ENCODE measurements around the gene LYPD1. TPM values are rescaled to one million over a fixed set of nuclear protein-coding genes. Genes with fewer than 3 reads are reported as not detected.

Gene LYPD1
- total and polyA plus RNA-seq, 4 donors = 0.17 to 0.65 (median 0.46) TPM

GRCh38 chr2:132692816-132693215, 22.8 kb upstream of the LYPD1 start:
- H3K4me3 ChIP-seq (ENCODE audit: low read depth in 1 of 3, low read length in 3 of 3) = no peak overlapping the region
- WGBS = 93% methylated on average over 1 of the region's 1 CpG
- no peaks in the 10 kb centered on the region for H3K36me3 ChIP-seq (ENCODE audit: control insufficient read depth in 4 of 4, insufficient read depth in 3 of 4, low read depth in 1 of 4, low read length in 3 of 4)
- no peak overlapping the region for H3K9ac ChIP-seq (ENCODE audit: low read depth in 1 of 2, low read length in 2 of 2)
- H3K27ac ChIP-seq (ENCODE audit: low read depth in 1 of 2, low read length in 2 of 2) = no peak overlapping the region
- DNase-seq (ENCODE audit: low spot score) = no peak
- TF ChIP-seq RAD21 (IDR thresholded peaks at IDR 0.05) (no peak), FOXA1 (IDR thresholded peaks at IDR 0.05) (no peak), ZBTB33 (IDR thresholded peaks at IDR 0.05) (no peak), GABPA (IDR thresholded peaks at IDR 0.05 in 1 of 2, conservative IDR thresholded peaks at IDR 0.05 in 1 of 2) (no peak), HNF4G (IDR thresholded peaks at IDR 0.05) (no peak), RXRA (IDR thresholded peaks at IDR 0.05) (no peak), NR2F2 (IDR thresholded peaks at IDR 0.05) (no peak), FOXA2 (IDR thresholded peaks at IDR 0.05) (no peak), YY1 (IDR thresholded peaks at IDR 0.05) (no peak), MAX (IDR thresholded peaks at IDR 0.05) (no peak), REST (IDR thresholded peaks at IDR 0.05) (no peak), JUND (IDR thresholded peaks at IDR 0.05) (no peak), HNF4A (conservative IDR thresholded peaks at IDR 0.05) (no peak), EGR1 (IDR thresholded peaks at IDR 0.05; ENCODE audit: low read depth in 2 of 2) (no peak)
- TF ChIP-seq, protein P1, sequence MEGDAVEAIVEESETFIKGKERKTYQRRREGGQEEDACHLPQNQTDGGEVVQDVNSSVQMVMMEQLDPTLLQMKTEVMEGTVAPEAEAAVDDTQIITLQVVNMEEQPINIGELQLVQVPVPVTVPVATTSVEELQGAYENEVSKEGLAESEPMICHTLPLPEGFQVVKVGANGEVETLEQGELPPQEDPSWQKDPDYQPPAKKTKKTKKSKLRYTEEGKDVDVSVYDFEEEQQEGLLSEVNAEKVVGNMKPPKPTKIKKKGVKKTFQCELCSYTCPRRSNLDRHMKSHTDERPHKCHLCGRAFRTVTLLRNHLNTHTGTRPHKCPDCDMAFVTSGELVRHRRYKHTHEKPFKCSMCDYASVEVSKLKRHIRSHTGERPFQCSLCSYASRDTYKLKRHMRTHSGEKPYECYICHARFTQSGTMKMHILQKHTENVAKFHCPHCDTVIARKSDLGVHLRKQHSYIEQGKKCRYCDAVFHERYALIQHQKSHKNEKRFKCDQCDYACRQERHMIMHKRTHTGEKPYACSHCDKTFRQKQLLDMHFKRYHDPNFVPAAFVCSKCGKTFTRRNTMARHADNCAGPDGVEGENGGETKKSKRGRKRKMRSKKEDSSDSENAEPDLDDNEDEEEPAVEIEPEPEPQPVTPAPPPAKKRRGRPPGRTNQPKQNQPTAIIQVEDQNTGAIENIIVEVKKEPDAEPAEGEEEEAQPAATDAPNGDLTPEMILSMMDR (IDR thresholded peaks at IDR 0.05; ENCODE audit: low read depth, low read length, missing input control) = no peak
- TF ChIP-seq, protein P2, sequence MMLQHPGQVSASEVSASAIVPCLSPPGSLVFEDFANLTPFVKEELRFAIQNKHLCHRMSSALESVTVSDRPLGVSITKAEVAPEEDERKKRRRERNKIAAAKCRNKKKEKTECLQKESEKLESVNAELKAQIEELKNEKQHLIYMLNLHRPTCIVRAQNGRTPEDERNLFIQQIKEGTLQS (IDR thresholded peaks at IDR 0.05) = no peak
- no peaks in the 10 kb centered on the region for H3K27me3 ChIP-seq (ENCODE audit: control insufficient read depth in 4 of 4, insufficient read depth in 4 of 4, low read length in 3 of 4)
- no peaks in the 10 kb centered on the region for H3K9me3 ChIP-seq (ENCODE audit: control insufficient read depth in 4 of 4, low read length in 3 of 4)
- no peaks in the 10 kb centered on the region for H3K4me1 ChIP-seq (ENCODE audit: control insufficient read depth in 4 of 4, insufficient read depth in 4 of 4, low read length in 3 of 4)

DNA sequence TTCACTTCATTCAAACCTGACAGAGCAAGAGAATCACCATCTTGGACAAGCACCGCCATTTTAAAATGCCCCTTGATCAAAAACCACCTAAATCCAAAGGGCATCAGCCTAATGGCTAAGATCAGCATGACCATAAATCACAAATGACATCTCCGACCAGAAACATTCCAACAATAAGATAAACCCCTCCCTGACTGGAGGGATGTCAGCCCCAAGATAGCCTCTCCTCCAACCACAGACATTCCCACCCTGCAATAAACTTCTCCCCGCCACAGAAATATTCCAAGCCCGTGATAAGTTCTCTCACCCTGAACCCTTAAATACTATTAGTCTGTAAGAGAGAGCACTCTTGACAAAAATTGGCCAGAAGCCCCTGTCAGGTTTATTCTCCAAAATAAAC, 21.6 kb upstream of the LYPD1 start:
- Histone ChIP-seq H3K27ac (ENCODE audit: low read depth in 1 of 2, low read length in 2 of 2) (no peak overlapping the region), H3K9me3 (ENCODE audit: control insufficient read depth in 4 of 4, low read length in 3 of 4) (no peaks in the 10 kb centered on the region), H3K27me3 (ENCODE audit: control insufficient read depth in 4 of 4, insufficient read depth in 4 of 4, low read length in 3 of 4) (no peaks in the 10 kb centered on the region), H3K4me3 (ENCODE audit: low read depth in 1 of 3, low read length in 3 of 3) (no peak overlapping the region), H3K4me1 (ENCODE audit: control insufficient read depth in 4 of 4, insufficient read depth in 4 of 4, low read length in 3 of 4) (no peaks in the 10 kb centered on the region), H3K36me3 (ENCODE audit: control insufficient read depth in 4 of 4, insufficient read depth in 3 of 4, low read depth in 1 of 4, low read length in 3 of 4) (no peaks in the 10 kb centered on the region), H3K9ac (ENCODE audit: low read depth in 1 of 2, low read length in 2 of 2) (no peak overlapping the region)
- 93% methylated on average over 4 of the region's 4 CpGs for WGBS
- DNase-seq (ENCODE audit: low spot score) = no peak
- no peak for TF ChIP-seq GABPA (IDR thresholded peaks at IDR 0.05 in 1 of 2, conservative IDR thresholded peaks at IDR 0.05 in 1 of 2)
- no peak for TF ChIP-seq FOXA1 (IDR thresholded peaks at IDR 0.05)
- TF ChIP-seq JUND (IDR thresholded peaks at IDR 0.05) = no peak
- no peak for TF ChIP-seq TAF1 (conservative IDR thresholded peaks at IDR 0.05)
- TF ChIP-seq, protein P2 (IDR thresholded peaks at IDR 0.05) = no peak
- no peak for TF ChIP-seq YY1 (IDR thresholded peaks at IDR 0.05)
- no peak for TF ChIP-seq REST (IDR thresholded peaks at IDR 0.05)
- TF ChIP-seq RXRA (IDR thresholded peaks at IDR 0.05) = no peak
- TF ChIP-seq, protein P1 (IDR thresholded peaks at IDR 0.05; ENCODE audit: low read depth, low read length, missing input control) = no peak
- TF ChIP-seq FOXA2 (IDR thresholded peaks at IDR 0.05) = no peak
- TF ChIP-seq NR2F2 (IDR thresholded peaks at IDR 0.05) = no peak
- TF ChIP-seq SP1 (IDR thresholded peaks at IDR 0.05) = no peak

Measured in liver (tissue), 9 donors.